Urinary bladder (tissue), 4 donors: Measurements from ENCODE around the gene CLIC3. TPM values are rescaled to one million over a fixed set of nuclear protein-coding genes. Genes with fewer than 3 reads are reported as not detected.

Experiments
- DNase-seq: peaks from one replicate; pipeline ENCODE4 v3.0.0-alpha.2; 2015; ENCODE audit errors: extremely low spot score
- H3K27ac ChIP-seq: one replicate; pipeline ENCODE4 v1.5.1; 2013; ENCODE audit warnings: low read depth, mild to moderate bottlenecking, moderate library complexity
- H3K36me3 ChIP-seq: one replicate; pipeline ENCODE4 v1.6.1; 2013; ENCODE audit warnings: mild to moderate bottlenecking, moderate library complexity; ENCODE audit not compliant: insufficient read depth
- H3K4me1 ChIP-seq: one replicate; pipeline ENCODE4 v1.6.1; 2013; ENCODE audit warnings: mild to moderate bottlenecking, moderate library complexity; ENCODE audit not compliant: insufficient read depth
- H3K4me3 ChIP-seq: one replicate; pipeline ENCODE4 v1.5.1; 2013; ENCODE audit warnings: low read depth, low read length
- WGBS: extraction: QIAGEN DNeasy Blood & Tissue Kit; methylation state at CpG from one replicate; pipeline ENCODE4 v1.1.7; 2013; 5-methylcytosine and 5-hydroxymethylcytosine counted together
- polyA plus RNA-seq: library from polyadenylated mRNA; stranded (reverse); fragments of 200-250 nt; gene quantifications from one replicate; pipeline ENCODE4 v1.2.3, GENCODE V29; 2013
- total RNA-seq: library from RNA; depleted of rRNA; stranded (reverse); fragments of >200 nt; gene quantifications from one replicate; pipeline ENCODE4 v1.2.3, GENCODE V29; 2014
- donor health status: healthy with polysubstance abuse.
- donor health status: healthy.

CLIC3 gene
- total and polyA plus RNA-seq, 2 donors, result 3.6 to 11.0 TPM

- H3K4me3 ChIP-seq, result no peak overlapping the region
- DNase-seq, result no peak
- 60% methylated on average over 15 of the region's 15 CpGs for WGBS
- no peaks in the 10 kb centered on the region for H3K36me3 ChIP-seq
- H3K4me1 ChIP-seq, result no peaks in the 10 kb centered on the region
- H3K27ac ChIP-seq, result no peak overlapping the region
Observed at GRCh38 chr9:136952321-136952850, 44.0 kb downstream of the CLIC3 start.

DNA sequence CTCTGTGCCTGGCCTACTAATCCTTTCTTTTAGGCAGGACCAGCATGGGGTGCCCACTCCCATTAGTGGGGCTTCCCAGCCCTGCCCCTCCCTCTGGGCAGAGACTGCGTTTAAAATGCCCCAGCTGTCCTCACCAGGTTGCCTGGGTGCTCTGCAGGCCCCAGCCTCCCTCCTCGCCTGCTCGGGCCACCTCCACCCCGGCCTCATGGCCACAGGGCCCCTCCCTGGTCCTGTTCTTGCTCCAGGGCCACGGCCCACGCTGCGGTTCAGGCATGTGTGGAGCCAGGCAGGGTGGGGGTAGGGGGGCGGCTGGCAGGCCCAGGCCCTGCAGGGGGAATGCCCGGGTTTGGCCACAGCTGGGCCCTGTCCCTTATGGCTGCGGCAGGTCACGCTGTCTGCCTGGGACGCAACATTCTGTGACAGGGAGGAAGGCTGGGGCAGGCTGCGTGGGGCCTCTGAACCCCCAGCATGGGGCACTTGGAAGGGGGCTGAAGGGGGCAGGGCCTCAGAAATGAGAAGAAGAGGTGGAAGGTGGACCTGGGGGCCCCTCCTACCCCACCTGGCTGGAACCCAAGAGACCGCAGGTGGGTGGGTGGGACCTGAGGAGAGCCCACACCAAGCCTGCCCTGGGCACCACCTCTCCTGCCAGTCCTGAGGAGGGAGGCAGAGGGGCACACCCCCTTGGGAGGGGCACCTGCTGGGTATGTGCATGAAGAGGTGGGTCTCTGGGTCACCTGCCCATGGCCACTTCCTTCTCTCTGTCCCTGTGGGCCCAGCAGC is 44.6 kb downstream of the CLIC3 start, which contains the start of gene LCN12:
TSS of gene LCN12 (plus strand) at position 733 of the 780 bp plus-strand sequence. CDS start 55 bp downstream, outside the sequence.
- 80% methylated on average over 14 of the region's 14 CpGs for WGBS
- Histone ChIP-seq H3K27ac (no peak within 1 kb of the TSS), H3K36me3 (no peaks in the 10 kb centered on the region), H3K4me1 (no peaks in the 10 kb centered on the region), H3K4me3 (no peak within 1 kb of the TSS)
- no peak for DNase-seq

GRCh38 chr9:136950656-136951276 is 45.6 kb downstream of the CLIC3 start:
- no peak for DNase-seq
- Histone ChIP-seq H3K27ac (no peak overlapping the region), H3K4me1 (no peaks in the 10 kb centered on the region), H3K36me3 (no peaks in the 10 kb centered on the region), H3K4me3 (peak overlapping the region; percentile 49)
- WGBS, result 50% methylated on average over 9 of the region's 9 CpGs

GRCh38 chr9:136949817-136950655 is 46.3 kb downstream of the CLIC3 start:
- H3K36me3 ChIP-seq, result no peaks in the 10 kb centered on the region
- H3K27ac ChIP-seq, result peak overlapping the region; percentile 71
- peak; percentile 76 for DNase-seq
- WGBS, result 2% methylated on average over 63 of the region's 63 CpGs
- peak overlapping the region; percentile 49 for H3K4me3 ChIP-seq
- no peaks in the 10 kb centered on the region for H3K4me1 ChIP-seq

DNA sequence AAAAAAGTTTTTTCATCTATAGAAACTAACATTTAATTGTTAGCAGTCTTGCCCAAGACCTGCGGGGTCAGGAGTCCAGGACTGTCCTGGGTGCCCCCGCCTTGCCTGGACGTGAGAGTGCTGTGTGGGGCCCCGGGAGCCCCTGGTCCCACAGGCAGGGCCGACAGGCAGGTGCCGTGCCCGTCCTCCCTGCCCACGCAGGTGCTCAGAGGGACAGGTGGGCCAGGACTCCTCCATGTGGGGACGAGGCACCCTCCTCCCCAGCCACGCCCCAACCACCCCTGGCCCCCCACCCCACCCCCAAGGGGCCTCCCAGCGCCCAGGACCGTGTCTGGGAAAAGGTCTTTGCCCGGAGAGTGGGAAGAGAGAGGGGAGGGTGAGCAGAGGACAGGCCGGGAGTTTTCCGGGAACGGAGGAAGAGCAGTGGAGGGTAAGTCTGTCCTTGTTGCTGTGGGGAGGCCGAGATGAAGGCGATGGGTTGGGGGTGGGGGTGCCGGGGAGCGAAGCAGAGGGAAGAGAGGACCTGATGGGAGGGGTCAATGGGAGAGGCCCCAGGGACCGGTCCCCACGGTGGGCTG is 47.0 kb downstream of the CLIC3 start:
- H3K4me3 ChIP-seq, result peak overlapping the region; percentile 49
- WGBS, result 13% methylated on average over 22 of the region's 22 CpGs
- DNase-seq, result no peak
- no peak overlapping the region for H3K27ac ChIP-seq
- H3K4me1 ChIP-seq, result no peaks in the 10 kb centered on the region
- H3K36me3 ChIP-seq, result no peaks in the 10 kb centered on the region

DNA sequence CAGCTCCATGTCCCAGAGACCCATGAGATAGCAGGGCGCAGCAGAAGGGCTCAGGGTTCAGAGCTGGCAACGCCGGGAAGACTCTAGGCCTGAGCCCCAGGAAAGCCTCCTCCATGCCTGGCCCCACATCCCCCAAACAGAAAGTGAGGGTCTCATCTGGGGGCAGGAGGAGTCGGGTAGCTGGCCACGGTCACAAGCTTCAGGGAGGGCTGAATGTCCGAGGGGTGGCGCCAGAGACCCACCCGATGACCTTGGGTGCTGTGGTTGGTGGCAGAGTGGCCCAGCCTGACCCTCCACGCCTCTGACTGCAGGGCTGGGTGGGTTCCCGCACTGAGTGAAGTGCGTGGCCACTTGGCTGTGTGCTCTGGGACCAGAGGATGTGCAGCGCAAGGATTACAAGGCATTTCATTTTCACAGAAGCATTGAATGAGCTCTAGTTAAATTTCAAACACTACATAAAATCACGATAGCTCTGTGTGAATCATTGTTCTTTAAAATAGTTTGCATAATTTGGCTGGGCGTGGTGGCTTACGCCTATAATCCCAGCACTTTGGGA is 48.3 kb downstream of the CLIC3 start:
- peaks cover under 1% of the 10 kb centered on the region for H3K4me1 ChIP-seq

DNA sequence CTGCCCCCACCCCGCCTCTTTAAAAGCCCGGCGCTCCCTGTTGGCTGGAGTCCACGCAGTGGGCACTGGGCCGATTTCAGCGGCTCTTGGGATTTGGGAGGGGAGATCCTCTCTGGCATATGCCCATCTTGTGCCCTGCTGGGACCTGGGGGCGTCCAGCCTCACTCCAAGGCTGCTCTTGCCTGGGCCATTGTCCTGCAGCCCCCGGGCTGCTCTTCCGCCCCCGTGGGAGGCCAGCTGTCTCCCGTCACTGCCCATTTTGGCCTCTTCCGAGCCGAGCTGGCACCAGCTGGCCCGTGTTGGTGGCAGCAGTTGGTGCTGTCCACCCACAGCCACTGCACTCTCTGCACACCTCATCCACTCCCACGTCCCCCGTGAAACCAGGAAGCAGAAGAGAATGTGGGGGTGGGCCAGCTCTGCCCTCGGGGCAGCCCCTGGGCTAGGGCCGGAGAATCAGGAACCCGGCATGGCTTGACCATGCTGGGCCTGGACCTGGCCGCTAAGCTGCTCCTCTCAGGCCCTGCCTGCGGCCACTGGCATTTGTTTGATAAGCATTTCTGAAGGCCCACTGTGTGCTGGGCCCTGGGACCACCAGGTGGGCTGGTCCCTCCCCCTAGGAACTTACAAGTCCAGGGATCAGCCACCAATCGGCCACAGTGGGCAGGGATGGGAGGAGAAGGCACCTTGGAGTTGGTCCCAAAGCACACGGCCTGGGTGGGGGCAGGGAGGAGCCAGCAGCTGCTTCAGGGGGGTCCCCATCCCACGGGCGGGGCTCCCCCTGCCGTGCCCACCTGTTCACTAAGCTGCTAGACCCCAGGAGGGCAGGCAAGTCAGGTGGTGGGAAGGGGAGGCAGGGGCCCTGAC is 49.1 kb downstream of the CLIC3 start:
- Histone ChIP-seq H3K36me3 (peaks cover 5% of the 10 kb centered on the region), H3K4me3 (no peak overlapping the region), H3K4me1 (peaks cover 2% of the 10 kb centered on the region), H3K27ac (no peak overlapping the region)
- 71% methylated on average over 26 of the region's 26 CpGs for WGBS
- no peak for DNase-seq

More for the DNA sequence above, 48.3 kb downstream of the CLIC3 start:
- WGBS, result 31% methylated on average over 15 of the region's 15 CpGs
- Histone ChIP-seq H3K27ac (no peak overlapping the region), H3K36me3 (no peaks in the 10 kb centered on the region), H3K4me3 (no peak overlapping the region)
- DNase-seq, result no peak

GRCh38 chr9:136946228-136947027 is 49.9 kb downstream of the CLIC3 start:
- peaks cover 8% of the 10 kb centered on the region for H3K36me3 ChIP-seq
- H3K4me3 ChIP-seq, result no peak overlapping the region
- DNase-seq, result no peak
- 81% methylated on average over 27 of the region's 27 CpGs for WGBS
- peaks cover 2% of the 10 kb centered on the region for H3K4me1 ChIP-seq
- no peak overlapping the region for H3K27ac ChIP-seq

DNA sequence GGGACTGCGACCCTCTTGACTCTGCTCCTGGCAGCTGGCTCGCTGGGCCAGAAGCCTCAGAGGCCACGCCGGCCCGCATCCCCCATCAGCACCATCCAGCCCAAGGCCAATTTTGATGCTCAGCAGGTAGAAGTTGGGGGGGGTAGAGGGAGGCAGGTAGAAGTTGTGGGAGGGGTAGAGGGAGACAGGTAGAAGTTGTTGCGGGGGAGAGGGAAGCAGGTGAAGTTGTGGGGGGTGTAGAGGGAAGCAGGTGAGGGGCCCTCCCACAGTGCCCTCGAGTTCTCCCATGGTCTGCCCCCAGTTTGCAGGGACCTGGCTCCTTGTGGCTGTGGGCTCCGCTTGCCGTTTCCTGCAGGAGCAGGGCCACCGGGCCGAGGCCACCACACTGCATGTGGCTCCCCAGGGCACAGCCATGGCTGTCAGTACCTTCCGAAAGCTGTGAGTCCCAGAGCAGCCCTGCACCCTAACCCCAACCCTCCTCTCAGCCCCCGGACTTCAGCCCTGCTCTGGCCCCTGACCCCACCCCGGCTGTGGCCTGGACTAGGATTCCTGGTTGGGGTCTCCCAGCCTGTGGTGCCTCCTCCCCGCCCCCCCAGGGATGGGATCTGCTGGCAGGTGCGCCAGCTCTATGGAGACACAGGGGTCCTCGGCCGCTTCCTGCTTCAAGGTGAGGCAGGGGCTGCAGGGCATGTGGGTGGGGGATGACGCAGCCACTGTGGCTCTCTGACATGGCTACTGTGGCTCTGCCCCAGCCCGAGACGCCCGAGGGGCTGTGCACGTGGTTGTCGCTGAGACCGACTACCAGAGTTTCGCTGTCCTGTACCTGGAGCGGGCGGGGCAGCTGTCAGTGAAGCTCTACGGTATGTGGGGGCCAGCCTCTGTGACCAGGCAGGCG is 50.8 kb downstream of the CLIC3 start:
- DNase-seq, result no peak
- 87% methylated on average over 30 of the region's 30 CpGs for whole genome bisulfite sequencing
- H3K36me3 ChIP-seq, result peaks cover 16% of the 10 kb centered on the region
- no peak overlapping the region for H3K27ac ChIP-seq
- peaks cover 2% of the 10 kb centered on the region for H3K4me1 ChIP-seq
- H3K4me3 ChIP-seq, result no peak overlapping the region
